ENCODE measurements around the gene PTCSC3.

- no peak for TF ChIP-seq CTCF (IDR thresholded peaks at IDR 0.05; ENCODE audit: low read length)
- TF ChIP-seq EZH2 (IDR thresholded peaks at IDR 0.05; ENCODE audit: borderline replicate concordance, low read length), result no peak
Observed at GRCh38 chr14:36111822-36112583, 64.5 kb downstream of the PTCSC3 start.

Data from OCI-LY1 (cell line).